Smooth muscle cell of the pulmonary artery (primary cell): ENCODE data around the gene SLC13A1. TPM values are rescaled to one million over a fixed set of nuclear protein-coding genes. Genes with fewer than 3 reads are reported as not detected.

Experiments
- total RNA-seq: library from RNA; depleted of rRNA; stranded (reverse); fragments of >200 nt; gene quantifications from 2 replicates; pipeline ENCODE4 v1.2.3, GENCODE V29; 2014

SLC13A1 gene, protein sequence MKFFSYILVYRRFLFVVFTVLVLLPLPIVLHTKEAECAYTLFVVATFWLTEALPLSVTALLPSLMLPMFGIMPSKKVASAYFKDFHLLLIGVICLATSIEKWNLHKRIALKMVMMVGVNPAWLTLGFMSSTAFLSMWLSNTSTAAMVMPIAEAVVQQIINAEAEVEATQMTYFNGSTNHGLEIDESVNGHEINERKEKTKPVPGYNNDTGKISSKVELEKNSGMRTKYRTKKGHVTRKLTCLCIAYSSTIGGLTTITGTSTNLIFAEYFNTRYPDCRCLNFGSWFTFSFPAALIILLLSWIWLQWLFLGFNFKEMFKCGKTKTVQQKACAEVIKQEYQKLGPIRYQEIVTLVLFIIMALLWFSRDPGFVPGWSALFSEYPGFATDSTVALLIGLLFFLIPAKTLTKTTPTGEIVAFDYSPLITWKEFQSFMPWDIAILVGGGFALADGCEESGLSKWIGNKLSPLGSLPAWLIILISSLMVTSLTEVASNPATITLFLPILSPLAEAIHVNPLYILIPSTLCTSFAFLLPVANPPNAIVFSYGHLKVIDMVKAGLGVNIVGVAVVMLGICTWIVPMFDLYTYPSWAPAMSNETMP
- total RNA-seq = not detected in 2 replicates

DNA sequence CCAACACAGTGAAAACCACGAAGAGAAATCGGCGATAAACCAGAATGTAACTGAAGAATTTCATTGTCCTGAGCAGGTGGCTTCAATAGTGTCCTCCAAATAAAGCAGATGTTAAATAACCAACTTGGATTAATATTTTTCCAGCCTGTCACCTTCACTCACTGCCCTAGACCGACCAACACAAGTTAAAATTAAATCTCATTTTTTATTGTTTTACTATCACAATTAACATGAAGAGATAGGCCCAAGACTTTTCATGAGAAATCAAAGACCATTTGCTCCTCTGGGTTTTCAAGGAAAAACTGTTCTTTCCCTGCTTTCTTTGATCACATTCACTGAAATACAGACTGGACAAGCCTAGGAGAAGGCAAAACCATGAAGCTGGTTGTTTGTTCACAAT, at the start of gene SLC13A1:
Gene SLC13A1 (minus strand): TSS at position 87 of the 400 bp plus-strand sequence. CDS start 23 bp downstream, at position 64.

Other genes with a start within 250 kb of the SLC13A1 start
- not detected in 2 replicates for gene TAS2R16, start 204.3 kb downstream of the SLC13A1 start, total RNA-seq